ENCODE results near the gene C1orf94. TPM values are rescaled to one million over a fixed set of nuclear protein-coding genes. Genes with fewer than 3 reads are reported as not detected.

C1orf94 gene
- total RNA-seq, 1 donor from 2014 or later: not detected

- DNase-seq (ENCODE audit: low read depth, low spot score): no peak
These were observed 85.5 kb downstream of the C1orf94 start for GRCh38 chr1:34262023-34262853.

- DNase-seq (ENCODE audit: low read depth, low spot score): no peak
These were observed 86.2 kb downstream of the C1orf94 start for GRCh38 chr1:34262921-34263320.

- DNase-seq (ENCODE audit: low read depth, low spot score): no peak
These were observed 86.7 kb downstream of the C1orf94 start for GRCh38 chr1:34263406-34263805.

GRCh38 chr1:34265396-34265795, 88.7 kb downstream of the C1orf94 start:
- DNase-seq (ENCODE audit: low read depth, low spot score): no peak

GRCh38 chr1:34266127-34266951, 89.6 kb downstream of the C1orf94 start:
- no peak for DNase-seq (ENCODE audit: low read depth, low spot score)

- no peak for DNase-seq (ENCODE audit: low read depth, low spot score)
These were observed 90.6 kb downstream of the C1orf94 start for GRCh38 chr1:34267326-34267725.

- DNase-seq (ENCODE audit: low read depth, low spot score): no peak
These were observed 91.7 kb downstream of the C1orf94 start for GRCh38 chr1:34268311-34268954.

Other genes starting within 250 kb of the C1orf94 start
- under 0.01 TPM in 2 replicates for gene CSMD2, start 11.7 kb upstream of the C1orf94 start, total RNA-seq